GM12878 (cell line): Measurements from ENCODE around the gene IFITM2. TPM values are rescaled to one million over a fixed set of nuclear protein-coding genes. Genes with fewer than 3 reads are reported as not detected.

ENCODE experiments used
- ATAC-seq: fragments of 200-7000 bp; cut with Tn5 transposase; 3 replicates; pipeline ENCODE4 v1.9.1; 2020; ENCODE audit warnings: mild to moderate bottlenecking, moderate library complexity
- BruUV-seq: library from RNA; stranded (reverse); fragments of 400-500 nt; replicated peaks from 2 replicates; lab custom pipeline; 2021; lab: Mats Ljungman, UMichigan
- CTCF ChIA-PET: fragments of 300-600 bp; sonication (Branson Sonifier 250); formaldehyde crosslinking; extraction: SDS; loops from one replicate; lab custom pipeline; 2021; ENCODE audit warnings: inconsistent platforms; lab: Yijun Ruan, JAX
- POLR2A ChIA-PET: fragments of 350-600 bp; formaldehyde crosslinking; extraction: SDS; loops from one replicate; lab custom pipeline; 2021; ENCODE audit warnings: inconsistent platforms; lab: Charles Lee
- RAD21 ChIA-PET: fragments of 300-600 bp; sonication (Branson Sonifier 250); formaldehyde crosslinking; loops from one replicate; lab custom pipeline; 2023; ENCODE audit warnings: antibody characterized with exemption; ENCODE audit not compliant: unreplicated experiment; lab: Charles Lee
- SMC1A ChIA-PET: fragments of 300-600 bp; sonication (Branson Sonifier 250); formaldehyde crosslinking; loops from one replicate; lab custom pipeline; 2023; ENCODE audit not compliant: unreplicated experiment, uncharacterized antibody; lab: Charles Lee
- DNase-seq: peaks from one replicate; pipeline ENCODE4 v3.0.0-alpha.2; 2011; ENCODE audit warnings: low read depth, low spot score
- FAIRE-seq: peaks from 3 replicates; lab custom pipeline; 2011; peaks lifted over from hg19 to GRCh38; lab: Jason Lieb, UNC
- H2AFZ ChIP-seq: 2 replicates; pipeline ENCODE4 v1.6.0; 2011; ENCODE audit warnings: low read depth, low read length, control low read depth; ENCODE audit not compliant: control insufficient read depth
- H3K27ac ChIP-seq: 2 replicates; pipeline ENCODE4 v1.5.1; 2011; ENCODE audit warnings: control low read depth; ENCODE audit not compliant: control insufficient read depth, insufficient read depth
- H3K27me3 ChIP-seq, 2 experiments: replicated peaks in 1 of 2; 2 replicates each; pipeline versions ENCODE4 v1.6.0 to v1.6.1; 2011; ENCODE audit warnings: low read length in 1 of 2; ENCODE audit not compliant: control insufficient read depth in 2 of 2, insufficient read depth in 2 of 2
- H3K36me3 ChIP-seq, 2 experiments: 2 replicates each; pipeline ENCODE4 v1.5.1; 2011; ENCODE audit warnings: low read length in 1 of 2; ENCODE audit not compliant: control insufficient read depth in 2 of 2, insufficient read depth in 2 of 2
- H3K4me1 ChIP-seq: 2 replicates; pipeline ENCODE4 v1.6.1; 2011; ENCODE audit warnings: mild to moderate bottlenecking, low read length, moderate library complexity, mixed read lengths; ENCODE audit not compliant: control insufficient read depth, insufficient read depth
- H3K4me2 ChIP-seq: 2 replicates; pipeline ENCODE4 v1.6.0; 2011; ENCODE audit warnings: control low read depth; ENCODE audit not compliant: control insufficient read depth, insufficient read depth
- H3K4me3 ChIP-seq: fragments of 200-600 bp; sonication (generic); 2 replicates; pipeline ENCODE4 v1.5.1; 2016
- H3K79me2 ChIP-seq: 2 replicates; pipeline ENCODE4 v1.6.0; 2011; ENCODE audit warnings: low read length; ENCODE audit not compliant: control insufficient read depth, insufficient read depth
- H3K9ac ChIP-seq: 2 replicates; pipeline ENCODE4 v1.8.0; 2011; ENCODE audit warnings: low read length, control low read depth, mixed read lengths; ENCODE audit not compliant: control insufficient read depth, insufficient read depth
- H3K9me3 ChIP-seq: replicated peaks from 3 replicates; pipeline ENCODE4 v1.5.1; 2011; ENCODE audit warnings: mild to moderate bottlenecking, low read length; ENCODE audit not compliant: control insufficient read depth, insufficient read depth
- H4K20me1 ChIP-seq: 2 replicates; pipeline ENCODE4 v1.6.0; 2011; ENCODE audit not compliant: control insufficient read depth, insufficient read depth
- BHLHE40 ChIP-seq, 2 experiments: fragments of 450-650 bp in 1 of 2; IDR thresholded peaks; 2 replicates each; pipeline ENCODE4 v1.6.1; 2011 to 2017; ENCODE audit warnings: low read depth in 2 of 2, borderline replicate concordance in 1 of 2, improper control_type of control experiment in 1 of 2, low read length in 1 of 2, mild to moderate bottlenecking in 1 of 2
- CBFB ChIP-seq: IDR thresholded peaks from 2 replicates; pipeline ENCODE4 v1.6.1; 2016; ENCODE audit warnings: antibody characterized with exemption, low read depth
- EED ChIP-seq: sonication (generic); IDR thresholded peaks from 2 replicates; pipeline ENCODE4 v1.6.1; 2016; ENCODE audit warnings: antibody characterized with exemption, low read depth
- FOXK2 ChIP-seq: fragments of 450-650 bp; IDR thresholded peaks from 2 replicates; pipeline ENCODE4 v1.6.1; 2017; ENCODE audit warnings: mild to moderate bottlenecking, moderate library complexity
- GABPA ChIP-seq: IDR thresholded peaks from 2 replicates; pipeline ENCODE4 v1.6.1; 2014; ENCODE audit warnings: antibody characterized with exemption, low read depth, mild to moderate bottlenecking, inconsistent platforms
- GATAD2B ChIP-seq: fragments of 450-650 bp; conservative IDR thresholded peaks from 2 replicates; pipeline ENCODE4 v1.6.1; 2017; ENCODE audit warnings: low read depth, mild to moderate bottlenecking, moderate library complexity
- HDAC2 ChIP-seq: fragments of 200-600 bp; sonication (generic); IDR thresholded peaks from 2 replicates; pipeline ENCODE4 v1.6.1; 2017
- HDGF ChIP-seq: fragments of 450-650 bp; IDR thresholded peaks from 2 replicates; pipeline ENCODE4 v1.6.1; 2016; ENCODE audit warnings: antibody characterized with exemption
- MXI1 ChIP-seq: fragments of 150-350 bp; IDR thresholded peaks from 2 replicates; pipeline ENCODE4 v1.6.1; 2011; ENCODE audit warnings: low read depth, mild to moderate bottlenecking, inconsistent platforms, low read length, improper control_type of control experiment
- NR2F1 ChIP-seq: fragments of 450-650 bp; conservative IDR thresholded peaks from 2 replicates; pipeline ENCODE4 v1.6.1; 2017; ENCODE audit warnings: mild to moderate bottlenecking
- RAD51 ChIP-seq: fragments of 450-650 bp; IDR thresholded peaks from 2 replicates; pipeline ENCODE4 v1.6.1; 2016; ENCODE audit warnings: moderate library complexity, mild to moderate bottlenecking, inconsistent platforms
- SMARCA5 ChIP-seq: fragments of 450-650 bp; IDR thresholded peaks from 2 replicates; pipeline ENCODE4 v1.6.1; 2017; ENCODE audit warnings: mild to moderate bottlenecking
- TCF3 ChIP-seq: IDR thresholded peaks from 2 replicates; pipeline ENCODE4 v1.6.1; 2012; ENCODE audit warnings: low read depth, mild to moderate bottlenecking, low read length, borderline replicate concordance; ENCODE audit not compliant: insufficient read depth
- ZZZ3 ChIP-seq: IDR thresholded peaks from 2 replicates; pipeline ENCODE4 v1.6.1; 2011; ENCODE audit warnings: low read depth; ENCODE audit not compliant: control insufficient read depth, insufficient read length
- WGBS: methylation state at CpG from one replicate; pipeline ENCODE4 v1.1.6; 2016; ENCODE audit warnings: low lambda C conversion rate; ENCODE audit not compliant: insufficient replicate concordance, insufficient coverage; ENCODE audit errors: missing lambda C conversion rate; 5-methylcytosine and 5-hydroxymethylcytosine counted together
- in situ Hi-C: fragments of 300-500 bp; cut with MboI; formaldehyde crosslinking; loops from 9 replicates; pipeline ENCODE4 v1.14.3; 2018; ENCODE audit warnings: mixed read lengths
- intact Hi-C: fragments of 100-400 bp; cut with micrococcal nuclease; formaldehyde crosslinking; loops from one replicate; pipeline ENCODE4 v1.14.2; 2022; ENCODE audit not compliant: unreplicated experiment
- polyA plus RNA-seq, 11 experiments: library from polyadenylated mRNA; depleted of rRNA in 4 of 11; unstranded in 6 of 11; stranded (reverse) in 5 of 11; fragments of >200 nt; fragmentation: Nextera tagmentation in 4 of 11; fragmentation: Illumina TruSeq in 1 of 11; extraction: Ambion mirVana in 4 of 11; extraction: Trizol in 1 of 11; gene quantifications; 1 replicate in 1 of 11; 2 replicates in 10 of 11; pipeline versions ENCODE4 v1.2.1 to v1.2.3, GENCODE V29; 2011 to 2016; ENCODE audit warnings: inconsistent platforms in 2 of 11, missing spikeins in 2 of 11, low read depth in 1 of 11
- total RNA-seq, 4 experiments: library from RNA; depleted of rRNA in 3 of 4; stranded (reverse); fragments of >200 nt in 3 of 4; fragmentation: Illumina TruSeq in 1 of 4; extraction: Trizol in 1 of 4; gene quantifications; 2 replicates each; pipeline versions ENCODE4 v1.2.1 to v1.2.3, GENCODE V29; 2013 to 2021
- TF ChIP-seq, protein P1 (sequence below): fragments of 450-650 bp; IDR thresholded peaks from 2 replicates; pipeline ENCODE4 v1.6.1; 2017; ENCODE audit warnings: mild to moderate bottlenecking
- TF ChIP-seq, protein P2 (sequence below): fragments of 450-650 bp; IDR thresholded peaks from 2 replicates; pipeline ENCODE4 v1.6.1; 2016; ENCODE audit warnings: mild to moderate bottlenecking
- TF ChIP-seq, protein P3 (sequence below): IDR thresholded peaks from 2 replicates; pipeline ENCODE4 v1.6.1; 2011; ENCODE audit warnings: low read depth, low read length, improper control_type of control experiment, borderline replicate concordance
- TF ChIP-seq, protein P4 (sequence below): IDR thresholded peaks from 2 replicates; pipeline ENCODE4 v1.6.1; 2011; ENCODE audit warnings: low read depth, mild to moderate bottlenecking, low read length, moderate library complexity, borderline replicate concordance; ENCODE audit errors: extremely low read depth

Gene IFITM2
- total and polyA plus RNA-seq, 10 of the 15 experiments (the other 5 are each of a cell fraction or from before 2014, with no cell fraction given): 116 to 3,672 (median 724) TPM

DNA sequence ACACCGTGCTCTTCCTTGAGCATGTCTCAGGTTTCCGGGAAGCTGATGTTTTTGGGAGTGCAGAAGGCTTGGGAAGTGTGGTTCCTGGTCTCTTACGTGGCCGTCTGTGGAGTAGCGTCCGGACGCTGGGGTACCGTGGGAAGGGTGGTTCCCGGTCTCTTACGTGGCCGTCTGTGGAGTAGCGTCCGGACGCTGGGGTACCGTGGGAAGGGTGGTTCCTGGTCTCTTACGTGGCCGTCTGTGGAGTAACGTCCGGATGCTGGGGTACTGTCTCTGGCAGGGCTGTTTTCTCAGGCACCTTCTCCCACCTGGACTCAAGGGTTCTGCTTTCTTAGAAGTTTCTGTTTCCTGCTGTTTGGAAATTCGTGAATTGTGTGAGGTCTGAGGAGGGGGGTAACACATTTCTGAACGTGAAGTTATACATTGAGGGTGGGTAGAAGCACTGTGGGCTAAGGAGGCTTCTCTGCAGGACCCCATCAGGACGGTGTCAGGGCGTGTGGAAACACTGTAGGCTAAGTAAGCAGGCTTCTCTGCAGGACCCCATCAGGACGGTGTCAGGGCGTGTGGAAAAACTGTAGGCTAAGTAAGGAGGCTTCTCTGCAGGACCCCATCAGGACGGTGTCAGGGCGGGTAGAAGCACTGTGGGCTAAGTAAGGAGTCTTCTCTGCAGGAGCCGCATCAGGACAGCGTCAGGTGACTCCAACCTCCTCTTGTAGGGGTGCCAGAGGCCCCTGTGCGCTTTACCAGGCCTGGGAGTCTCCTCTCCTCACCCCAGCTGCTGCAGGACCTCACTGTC, 18.4 kb downstream of the IFITM2 start (continued):
- TF ChIP-seq, protein P1, sequence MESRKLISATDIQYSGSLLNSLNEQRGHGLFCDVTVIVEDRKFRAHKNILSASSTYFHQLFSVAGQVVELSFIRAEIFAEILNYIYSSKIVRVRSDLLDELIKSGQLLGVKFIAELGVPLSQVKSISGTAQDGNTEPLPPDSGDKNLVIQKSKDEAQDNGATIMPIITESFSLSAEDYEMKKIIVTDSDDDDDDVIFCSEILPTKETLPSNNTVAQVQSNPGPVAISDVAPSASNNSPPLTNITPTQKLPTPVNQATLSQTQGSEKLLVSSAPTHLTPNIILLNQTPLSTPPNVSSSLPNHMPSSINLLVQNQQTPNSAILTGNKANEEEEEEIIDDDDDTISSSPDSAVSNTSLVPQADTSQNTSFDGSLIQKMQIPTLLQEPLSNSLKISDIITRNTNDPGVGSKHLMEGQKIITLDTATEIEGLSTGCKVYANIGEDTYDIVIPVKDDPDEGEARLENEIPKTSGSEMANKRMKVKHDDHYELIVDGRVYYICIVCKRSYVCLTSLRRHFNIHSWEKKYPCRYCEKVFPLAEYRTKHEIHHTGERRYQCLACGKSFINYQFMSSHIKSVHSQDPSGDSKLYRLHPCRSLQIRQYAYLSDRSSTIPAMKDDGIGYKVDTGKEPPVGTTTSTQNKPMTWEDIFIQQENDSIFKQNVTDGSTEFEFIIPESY: no peak
- TF ChIP-seq HDAC2 (no peak), TCF3 (no peak), GABPA (no peak), NR2F1 (no peak)
- TF ChIP-seq, protein P2, sequence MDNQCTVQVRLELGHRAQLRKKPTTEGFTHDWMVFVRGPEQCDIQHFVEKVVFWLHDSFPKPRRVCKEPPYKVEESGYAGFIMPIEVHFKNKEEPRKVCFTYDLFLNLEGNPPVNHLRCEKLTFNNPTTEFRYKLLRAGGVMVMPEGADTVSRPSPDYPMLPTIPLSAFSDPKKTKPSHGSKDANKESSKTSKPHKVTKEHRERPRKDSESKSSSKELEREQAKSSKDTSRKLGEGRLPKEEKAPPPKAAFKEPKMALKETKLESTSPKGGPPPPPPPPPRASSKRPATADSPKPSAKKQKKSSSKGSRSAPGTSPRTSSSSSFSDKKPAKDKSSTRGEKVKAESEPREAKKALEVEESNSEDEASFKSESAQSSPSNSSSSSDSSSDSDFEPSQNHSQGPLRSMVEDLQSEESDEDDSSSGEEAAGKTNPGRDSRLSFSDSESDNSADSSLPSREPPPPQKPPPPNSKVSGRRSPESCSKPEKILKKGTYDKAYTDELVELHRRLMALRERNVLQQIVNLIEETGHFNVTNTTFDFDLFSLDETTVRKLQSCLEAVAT: no peak
- TF ChIP-seq, all 136 proteins: peak for 0

DNA sequence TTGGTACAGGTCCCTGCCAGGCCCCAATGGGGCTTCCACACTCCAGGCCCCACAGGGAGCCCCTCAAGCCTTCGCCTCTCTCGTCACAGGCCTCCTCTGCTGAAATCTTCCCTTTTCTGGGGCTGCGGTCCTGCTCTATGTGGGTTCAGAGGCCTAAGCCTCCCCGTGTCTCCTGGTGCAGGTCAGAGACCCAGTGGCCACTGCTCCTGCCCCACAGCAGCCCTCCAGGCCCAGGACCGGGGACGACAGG, 18.9 kb downstream of the IFITM2 start:
- peaks cover 4% of the 10 kb centered on the region for H3K79me2 ChIP-seq
- intact Hi-C loops: no loop called here
- POLR2A ChIA-PET: interaction anchor here (0.7 to 6.0 kb wide), 10 partner anchors 9 to 88 kb away, joined by 3 to 86 read pairs (median 7); no protein-coding TSS in a partner anchor
- H3K4me1 ChIP-seq: peaks cover 48% of the 10 kb centered on the region
- peak overlapping the region; percentile 56 for H3K4me3 ChIP-seq
- CTCF ChIA-PET: interaction anchor here (1.6 to 5.4 kb wide), 4 partner anchors 10 to 29 kb away, joined by 4 to 43 read pairs (median 23); no protein-coding TSS in a partner anchor
- in situ Hi-C loops: no loop called here
- peak overlapping the region; percentile 100 for H3K27ac ChIP-seq
- ATAC-seq: no peak
- H3K4me2 ChIP-seq: peak overlapping the region; percentile 100
- SMC1A ChIA-PET: interaction anchor here (1.8 to 2.1 kb wide), 2 partner anchors 22 to 29 kb away, joined by 15 to 18 read pairs; no protein-coding TSS in a partner anchor
- H4K20me1 ChIP-seq: no peaks in the 10 kb centered on the region
- no peaks in the 10 kb centered on the region; the same call in 2 of the 3 replicates for H3K9me3 ChIP-seq
- H3K9ac ChIP-seq: peak overlapping the region; percentile 98
- 60% methylated on average over 6 of the region's 6 CpGs for WGBS
- peak; percentile 41 for FAIRE-seq
- TSS peak; percentile 39 for BruUV-seq
- H3K27me3 ChIP-seq: no peaks in the 10 kb centered on the region
- RAD21 ChIA-PET: interaction anchor here (1.5 to 5.2 kb wide), 7 partner anchors 9 to 28 kb away, joined by 3 to 68 read pairs (median 7); no protein-coding TSS in a partner anchor
- no peak for DNase-seq
- no peaks in the 10 kb centered on the region for H3K36me3 ChIP-seq
- H2AFZ ChIP-seq: peak overlapping the region; percentile 80
- TF ChIP-seq, protein P3, sequence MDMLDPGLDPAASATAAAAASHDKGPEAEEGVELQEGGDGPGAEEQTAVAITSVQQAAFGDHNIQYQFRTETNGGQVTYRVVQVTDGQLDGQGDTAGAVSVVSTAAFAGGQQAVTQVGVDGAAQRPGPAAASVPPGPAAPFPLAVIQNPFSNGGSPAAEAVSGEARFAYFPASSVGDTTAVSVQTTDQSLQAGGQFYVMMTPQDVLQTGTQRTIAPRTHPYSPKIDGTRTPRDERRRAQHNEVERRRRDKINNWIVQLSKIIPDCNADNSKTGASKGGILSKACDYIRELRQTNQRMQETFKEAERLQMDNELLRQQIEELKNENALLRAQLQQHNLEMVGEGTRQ: no peak
- no peak for TF ChIP-seq EED
- peak; percentile 79; the same call in 1 of the 2 replicates for TF ChIP-seq SMARCA5
- TF ChIP-seq MXI1: no peak
- TF ChIP-seq FOXK2: no peak
- TF ChIP-seq CBFB: no peak
- TF ChIP-seq HDGF: peak; percentile 71; the same call in 1 of the 2 replicates
- no peak for TF ChIP-seq ZZZ3
- no peak for TF ChIP-seq GATAD2B
- TF ChIP-seq RAD51: no peak
- no peak for TF ChIP-seq BHLHE40 (IDR thresholded peaks at IDR 0.05; ENCODE audit: borderline replicate concordance in 1 of 2, low read depth in 2 of 2, low read length in 1 of 2)
- TF ChIP-seq, protein P4, sequence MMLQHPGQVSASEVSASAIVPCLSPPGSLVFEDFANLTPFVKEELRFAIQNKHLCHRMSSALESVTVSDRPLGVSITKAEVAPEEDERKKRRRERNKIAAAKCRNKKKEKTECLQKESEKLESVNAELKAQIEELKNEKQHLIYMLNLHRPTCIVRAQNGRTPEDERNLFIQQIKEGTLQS: no peak
